GM21717 (cell line): ENCODE data around the gene CHD2.
"Not testable (repeated sequence)": the region's sequence is repeated elsewhere in the genome, so short reads cannot be mapped to it uniquely, and the experiment has no call there.

Experiments used
- ATAC-seq: cut with Tn5 transposase; IDR thresholded peaks from one replicate; pipeline ENCODE4 v1.9.1; 2021; ENCODE audit warnings: mild to moderate bottlenecking, moderate library complexity; ENCODE audit not compliant: unreplicated experiment

CHD2 gene

GRCh38 chr15:93007994-93008393 lies 107.9 kb downstream of the CHD2 start:
- no peak for ATAC-seq

- ATAC-seq = no peak
Observed at GRCh38 chr15:93012786-93013185, 112.7 kb downstream of the CHD2 start.

- ATAC-seq = no peak
Observed at GRCh38 chr15:93017526-93017925, 117.4 kb downstream of the CHD2 start.

- ATAC-seq = no peak
Observed at GRCh38 chr15:93018574-93018973, 118.5 kb downstream of the CHD2 start.

GRCh38 chr15:93019090-93019489 lies 119.0 kb downstream of the CHD2 start:
- ATAC-seq = no peak

GRCh38 chr15:93019971-93020370 lies 119.8 kb downstream of the CHD2 start:
- no peak for ATAC-seq

- ATAC-seq = peak; percentile 91
Observed at GRCh38 chr15:93020976-93021772, 121.0 kb downstream of the CHD2 start.

- no peak for ATAC-seq
Observed at GRCh38 chr15:93024293-93024692, 124.2 kb downstream of the CHD2 start.

- ATAC-seq = no peak
Observed at GRCh38 chr15:93024716-93025624, 124.8 kb downstream of the CHD2 start.

GRCh38 chr15:93025625-93025982 lies 125.5 kb downstream of the CHD2 start:
- ATAC-seq = no peak

- no peak for ATAC-seq
Observed at GRCh38 chr15:93026380-93026817, 126.3 kb downstream of the CHD2 start.

- ATAC-seq = no peak
Observed at GRCh38 chr15:93027413-93027812, 127.3 kb downstream of the CHD2 start.

GRCh38 chr15:93028111-93028631 lies 128.0 kb downstream of the CHD2 start:
- ATAC-seq = no peak

GRCh38 chr15:93028632-93029213 lies 128.6 kb downstream of the CHD2 start:
- ATAC-seq = no peak

- ATAC-seq = no peak
Observed at GRCh38 chr15:93029214-93029835, 129.2 kb downstream of the CHD2 start.

- ATAC-seq = peak; percentile 5
Observed at GRCh38 chr15:93029836-93030429, 129.8 kb downstream of the CHD2 start.

- peak; percentile 86 for ATAC-seq
Observed at GRCh38 chr15:93030430-93031102, 130.4 kb downstream of the CHD2 start.

GRCh38 chr15:93031103-93031464 lies 131.0 kb downstream of the CHD2 start:
- no peak for ATAC-seq

- ATAC-seq = not testable (repeated sequence)
Observed at GRCh38 chr15:93031557-93032384, 131.6 kb downstream of the CHD2 start.
